Lower leg skin (tissue), 3 donors: Measurements from ENCODE around the gene LDLRAP1.

ENCODE experiments used
- CTCF ChIP-seq, 3 donors: fragments of 450-650 bp; IDR thresholded peaks; one replicate each; pipeline ENCODE4 v1.5.1; 2016; ENCODE audit warnings: antibody characterized with exemption in 3 of 3, mild to moderate bottlenecking in 3 of 3, moderate library complexity in 2 of 3
- POLR2A ChIP-seq, 2 donors: fragments of 450-650 bp; IDR thresholded peaks; one replicate each; pipeline ENCODE4 v1.6.1; 2016 to 2017; ENCODE audit warnings: antibody characterized with exemption in 2 of 2, mild to moderate bottlenecking in 1 of 2, moderate library complexity in 1 of 2

GRCh38 chr1:25559031-25559430 is 15.6 kb downstream of the LDLRAP1 start:
- TF ChIP-seq CTCF (IDR thresholded peaks at IDR 0.05), result no peak
- no peak for TF ChIP-seq POLR2A (IDR thresholded peaks at IDR 0.05)
